ENCODE results near the gene TMEM178B.
"Not testable (repeated sequence)": the region's sequence is repeated elsewhere in the genome, so short reads cannot be mapped to it uniquely, and the experiment has no call there.

Gene TMEM178B

GRCh38 chr7:141057788-141058187, 16.1 kb upstream of the TMEM178B start:
- no peak for DNase-seq (ENCODE audit: low spot score in 2 of 2)
- H3K27me3 ChIP-seq (ENCODE audit: low read depth): no peaks in the 10 kb centered on the region
- no peaks in the 10 kb centered on the region for H3K36me3 ChIP-seq (replicated peaks)
- no peaks in the 10 kb centered on the region for H3K9me3 ChIP-seq
- in situ Hi-C loops (cut with MboI; ENCODE audit: low sequenced_read_pairs): no loop called here
- no peaks in the 10 kb centered on the region for H3K4me1 ChIP-seq
- no peak overlapping the region for H3K4me3 ChIP-seq

GRCh38 chr7:141067856-141068255, 6.0 kb upstream of the TMEM178B start:
- H3K27me3 ChIP-seq (ENCODE audit: low read depth); H3K36me3 ChIP-seq (replicated peaks); DNase-seq (ENCODE audit: low spot score in 2 of 2); H3K9me3 ChIP-seq; H3K4me3 ChIP-seq; in situ Hi-C loops (cut with MboI; ENCODE audit: low sequenced_read_pairs); H3K4me1 ChIP-seq: not testable (repeated sequence)

DNA sequence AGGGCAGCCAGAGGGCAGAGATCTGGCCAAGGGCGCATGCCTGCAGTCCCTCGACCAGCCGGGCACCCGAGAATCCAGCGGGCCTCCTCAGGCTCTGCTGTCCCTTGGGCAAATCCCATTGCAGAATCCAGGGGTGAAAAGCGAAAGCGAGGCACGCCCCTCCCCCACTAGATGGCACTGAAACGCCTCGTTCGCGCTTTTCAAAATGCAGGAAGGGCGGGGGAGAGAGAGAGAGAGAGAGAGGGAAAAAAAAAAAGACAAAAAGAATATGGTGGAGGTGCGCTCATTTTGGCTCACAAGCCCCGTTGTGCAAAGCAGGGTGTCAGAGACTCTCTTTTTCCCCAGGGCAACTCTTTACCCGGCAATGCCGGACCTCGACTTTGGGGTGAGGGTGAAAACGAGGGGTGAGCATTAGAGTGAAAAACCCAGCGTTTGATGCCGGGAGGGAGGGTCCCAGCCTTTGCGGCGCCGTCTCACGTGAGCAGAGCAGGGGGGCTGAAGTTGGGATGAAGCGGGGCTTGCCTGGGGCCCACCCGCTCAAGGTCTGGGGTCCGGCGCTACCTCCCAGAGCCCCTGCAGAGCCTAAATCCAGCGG, 2.5 kb upstream of the TMEM178B start:
- H3K27me3 ChIP-seq (ENCODE audit: low read depth): no peaks in the 10 kb centered on the region
- no peaks in the 10 kb centered on the region for H3K36me3 ChIP-seq (replicated peaks)
- H3K4me1 ChIP-seq: peaks cover 19% of the 10 kb centered on the region
- in situ Hi-C loops (cut with MboI; ENCODE audit: low sequenced_read_pairs): no loop called here
- peak; percentile 72 to 91 for DNase-seq (ENCODE audit: low spot score in 2 of 2)
- H3K4me3 ChIP-seq: peak overlapping the region; percentile 58
- no peaks in the 10 kb centered on the region for H3K9me3 ChIP-seq

GRCh38 chr7:141071855-141072547, 1.9 kb upstream of the TMEM178B start:
- H3K4me3 ChIP-seq: peak overlapping the region; percentile 58
- no peaks in the 10 kb centered on the region for H3K36me3 ChIP-seq (replicated peaks)
- DNase-seq (ENCODE audit: low spot score in 2 of 2): peak in 1 of 2 experiments; percentile 39
- in situ Hi-C loops (cut with MboI; ENCODE audit: low sequenced_read_pairs): no loop called here
- no peaks in the 10 kb centered on the region for H3K27me3 ChIP-seq (ENCODE audit: low read depth)
- H3K9me3 ChIP-seq: no peaks in the 10 kb centered on the region
- peaks cover 22% of the 10 kb centered on the region for H3K4me1 ChIP-seq

DNA sequence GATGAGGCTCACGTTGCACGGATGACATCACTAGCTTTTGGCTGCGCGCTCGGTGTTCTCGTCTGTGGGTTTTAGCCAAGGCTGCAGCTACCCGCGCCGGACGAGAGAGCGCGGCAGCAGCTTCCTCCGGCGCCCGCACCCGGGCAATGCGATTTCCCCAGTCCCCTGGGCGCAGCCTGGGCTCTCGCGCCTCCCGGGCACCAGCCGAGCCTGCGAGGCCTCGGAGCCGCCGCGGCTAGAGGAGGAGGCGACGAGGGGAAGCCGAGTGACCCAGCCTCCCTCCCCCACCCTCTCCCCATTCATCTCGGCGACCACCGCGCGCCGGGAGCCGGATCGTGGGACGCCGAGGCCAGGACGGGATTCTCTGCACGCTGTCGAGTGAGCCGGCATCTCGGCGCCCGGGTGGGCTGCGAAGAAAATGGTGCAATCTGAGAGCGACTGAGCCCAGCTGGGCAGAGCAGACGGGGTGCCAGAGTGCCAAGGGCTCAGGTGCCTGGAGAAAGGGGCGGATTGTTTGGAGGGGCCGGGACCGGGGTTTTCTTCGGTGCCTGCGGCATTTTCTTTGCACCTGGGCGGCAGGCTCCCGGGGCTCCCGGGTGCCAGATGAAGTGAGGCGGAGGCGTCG, 1.2 kb upstream of the TMEM178B start:
- peak; percentile 67 to 77 for DNase-seq (ENCODE audit: low spot score in 2 of 2)
- in situ Hi-C loops (cut with MboI; ENCODE audit: low sequenced_read_pairs): no loop called here

GRCh38 chr7:141073173-141073640, 657 bp upstream of the TMEM178B start:
- Histone ChIP-seq H3K27me3 (ENCODE audit: low read depth) (no peaks in the 10 kb centered on the region), H3K36me3 (replicated peaks) (no peaks in the 10 kb centered on the region), H3K9me3 (no peaks in the 10 kb centered on the region), H3K4me1 (peaks cover 22% of the 10 kb centered on the region), H3K4me3 (peak overlapping the region; percentile 58)
- DNase-seq (ENCODE audit: low spot score in 2 of 2): peak; percentile 53 to 73
- in situ Hi-C loops (cut with MboI; ENCODE audit: low sequenced_read_pairs): no loop called here

More for the DNA sequence above, 1.2 kb upstream of the TMEM178B start:
- H3K4me3 ChIP-seq: peak overlapping the region; percentile 58
- H3K4me1 ChIP-seq: peaks cover 22% of the 10 kb centered on the region
- no peaks in the 10 kb centered on the region for H3K27me3 ChIP-seq (ENCODE audit: low read depth)
- H3K9me3 ChIP-seq: no peaks in the 10 kb centered on the region
- H3K36me3 ChIP-seq (replicated peaks): no peaks in the 10 kb centered on the region

GRCh38 chr7:141074162-141074991, 513 bp downstream of the TMEM178B start:
- H3K9me3 ChIP-seq: no peaks in the 10 kb centered on the region
- H3K27me3 ChIP-seq (ENCODE audit: low read depth): no peaks in the 10 kb centered on the region
- peaks cover 22% of the 10 kb centered on the region for H3K4me1 ChIP-seq
- H3K4me3 ChIP-seq: peak overlapping the region; percentile 58
- no peaks in the 10 kb centered on the region for H3K36me3 ChIP-seq (replicated peaks)
- peak in 1 of 2 experiments; percentile 61 for DNase-seq (ENCODE audit: low spot score in 2 of 2)
- in situ Hi-C loops (cut with MboI; ENCODE audit: low sequenced_read_pairs): no loop called here

- Histone ChIP-seq H3K9me3 (no peaks in the 10 kb centered on the region), H3K4me3 (peak overlapping the region; percentile 58), H3K4me1 (peaks cover 22% of the 10 kb centered on the region), H3K27me3 (ENCODE audit: low read depth) (no peaks in the 10 kb centered on the region), H3K36me3 (replicated peaks) (no peaks in the 10 kb centered on the region)
- in situ Hi-C loops (cut with MboI; ENCODE audit: low sequenced_read_pairs): no loop called here
- no peak for DNase-seq (ENCODE audit: low spot score in 2 of 2)
These were observed 1.1 kb downstream of the TMEM178B start for GRCh38 chr7:141074997-141075396.

- Histone ChIP-seq H3K27me3 (ENCODE audit: low read depth) (no peaks in the 10 kb centered on the region), H3K4me1 (peaks cover 18% of the 10 kb centered on the region), H3K36me3 (replicated peaks) (no peaks in the 10 kb centered on the region), H3K4me3 (peak overlapping the region; percentile 10), H3K9me3 (no peaks in the 10 kb centered on the region)
- DNase-seq (ENCODE audit: low spot score in 2 of 2): peak; percentile 71
- in situ Hi-C loops (cut with MboI; ENCODE audit: low sequenced_read_pairs): no loop called here
These were observed 2.5 kb downstream of the TMEM178B start for GRCh38 chr7:141076377-141076776.

DNA sequence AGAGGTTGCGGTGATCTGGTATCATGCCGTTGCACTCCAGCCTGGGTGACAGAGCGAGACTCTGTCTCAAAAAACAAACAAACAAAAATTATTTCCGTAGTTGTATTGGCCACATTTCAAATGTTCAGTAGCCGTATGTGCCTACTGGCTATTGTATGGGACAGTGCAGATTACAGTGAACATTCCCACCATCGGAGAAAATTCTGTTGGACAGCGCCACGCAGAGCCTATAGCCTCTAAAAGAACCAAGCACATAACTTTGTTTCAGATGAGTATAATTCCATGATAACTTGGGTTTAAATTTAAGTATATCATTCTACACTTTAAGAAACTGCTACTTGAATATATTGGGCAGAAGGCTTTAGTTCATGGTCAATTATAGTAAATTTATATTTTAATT, 5.4 kb downstream of the TMEM178B start:
- in situ Hi-C loops (cut with MboI; ENCODE audit: low sequenced_read_pairs): no loop called here
- no peaks in the 10 kb centered on the region for H3K27me3 ChIP-seq (ENCODE audit: low read depth)
- peaks cover 31% of the 10 kb centered on the region for H3K4me1 ChIP-seq

DNA sequence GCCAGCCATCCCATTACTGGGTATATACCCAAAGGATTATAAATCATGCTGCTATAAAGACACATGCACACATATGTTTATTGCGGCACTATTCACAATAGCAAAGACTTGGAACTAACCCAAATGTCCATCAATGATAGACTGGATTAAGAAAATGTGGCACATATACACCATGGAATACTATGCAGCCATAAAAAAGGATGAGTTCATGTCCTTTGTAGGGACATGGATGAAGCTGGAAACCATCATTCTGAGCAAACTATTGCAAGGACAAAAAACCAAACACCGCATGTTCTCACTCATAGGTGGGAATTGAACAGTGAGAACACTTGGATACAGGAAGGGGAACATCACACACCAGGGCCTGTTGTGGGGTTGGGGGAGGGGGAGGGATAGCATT, 15.6 kb downstream of the TMEM178B start:
- H3K27me3 ChIP-seq (ENCODE audit: low read depth); DNase-seq (ENCODE audit: low spot score in 2 of 2); in situ Hi-C loops (cut with MboI; ENCODE audit: low sequenced_read_pairs); H3K9me3 ChIP-seq; H3K36me3 ChIP-seq (replicated peaks); H3K4me3 ChIP-seq: not testable (repeated sequence)
- peaks cover 19% of the 10 kb centered on the region for H3K4me1 ChIP-seq

More for the DNA sequence above, 5.4 kb downstream of the TMEM178B start:
- no peaks in the 10 kb centered on the region for H3K36me3 ChIP-seq (replicated peaks)
- no peak for DNase-seq (ENCODE audit: low spot score in 2 of 2)
- H3K4me3 ChIP-seq: no peak overlapping the region
- no peaks in the 10 kb centered on the region for H3K9me3 ChIP-seq

DNA sequence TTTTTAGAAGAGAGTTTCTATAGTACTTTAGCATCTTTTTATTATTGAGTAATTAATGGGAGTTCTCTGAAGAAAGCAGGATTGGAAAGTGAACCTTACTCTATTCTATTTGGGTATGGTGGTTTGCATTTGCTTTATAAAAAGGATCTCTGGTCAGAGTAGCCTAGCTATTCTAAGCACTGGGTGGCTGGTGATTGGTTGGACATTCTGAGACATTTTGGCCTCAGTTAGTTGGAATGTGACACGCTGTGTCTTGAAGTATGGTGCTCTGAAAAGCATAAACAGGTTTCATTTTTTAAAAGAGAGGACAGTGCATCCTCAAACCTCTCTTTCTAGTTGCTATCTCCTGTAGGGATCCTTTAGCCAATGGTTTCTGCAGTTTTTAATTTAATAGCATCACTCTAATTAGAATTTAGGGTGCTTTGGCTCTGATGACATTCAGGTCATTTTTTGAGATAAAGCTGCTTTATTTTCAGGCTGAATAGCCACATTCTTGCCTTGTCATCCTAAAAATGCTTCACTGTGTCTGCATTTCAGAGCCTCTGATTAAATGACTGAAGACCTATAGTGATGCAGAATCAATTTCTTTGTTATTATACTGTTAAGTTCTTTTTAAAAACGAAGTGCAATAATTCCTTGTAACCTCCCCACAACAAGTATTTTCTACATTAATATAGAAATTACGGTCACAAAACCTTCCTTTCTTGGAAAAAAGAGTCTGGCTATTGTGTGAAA, 20.6 kb downstream of the TMEM178B start:
- Histone ChIP-seq H3K9me3 (no peaks in the 10 kb centered on the region), H3K27me3 (ENCODE audit: low read depth) (no peaks in the 10 kb centered on the region), H3K4me3 (no peak overlapping the region), H3K36me3 (replicated peaks) (no peaks in the 10 kb centered on the region), H3K4me1 (peaks cover 28% of the 10 kb centered on the region)
- in situ Hi-C loops (cut with MboI; ENCODE audit: low sequenced_read_pairs): no loop called here
- peak; percentile 62 to 97 for DNase-seq (ENCODE audit: low spot score in 2 of 2)

DNA sequence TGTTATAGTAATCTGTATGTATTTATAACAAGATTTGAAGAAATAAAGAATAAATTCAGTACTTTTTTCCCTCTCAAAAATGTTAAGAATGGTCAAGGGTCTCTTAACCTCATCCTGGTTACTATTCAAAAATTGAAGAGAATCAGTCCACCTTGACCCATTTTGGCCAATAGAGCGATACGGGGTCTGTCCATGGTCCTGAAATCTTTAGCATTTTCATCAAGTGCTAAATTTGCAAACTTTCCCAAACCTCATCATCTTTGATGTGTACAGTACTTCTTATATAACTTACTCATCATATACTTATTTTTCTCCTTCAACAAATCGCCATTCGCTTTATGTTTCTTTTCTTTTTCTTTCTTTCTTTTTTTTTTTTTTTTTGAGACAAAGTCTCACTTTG, 23.6 kb downstream of the TMEM178B start:
- H3K4me1 ChIP-seq: peaks cover 37% of the 10 kb centered on the region
- no peaks in the 10 kb centered on the region for H3K27me3 ChIP-seq (ENCODE audit: low read depth)
- no peaks in the 10 kb centered on the region for H3K9me3 ChIP-seq
- H3K4me3 ChIP-seq: no peak overlapping the region
- H3K36me3 ChIP-seq (replicated peaks): no peaks in the 10 kb centered on the region
- in situ Hi-C loops (cut with MboI; ENCODE audit: low sequenced_read_pairs): no loop called here
- peak in 1 of 2 experiments; percentile 50 for DNase-seq (ENCODE audit: low spot score in 2 of 2)
